GM23338 (cell line): Measurements from ENCODE around the gene SULT1B1. TPM values are rescaled to one million over a fixed set of nuclear protein-coding genes. Genes with fewer than 3 reads are reported as not detected.
A peak's percentile ranks its signal among the peaks of the same experiment; 100 is the strongest.

Experiments
- ATAC-seq: fragments of 200-7000 bp; cut with Tn5 transposase; 3 replicates; pipeline ENCODE4 v1.9.1; 2020
- DNase-seq: peaks from one replicate; pipeline ENCODE4 v3.0.0-alpha.2; 2015; ENCODE audit warnings: low spot score
- H2AFZ ChIP-seq: fragments of 200-600 bp; sonication (generic); 2 replicates; pipeline ENCODE4 v1.8.0; 2016; ENCODE audit warnings: antibody characterized with exemption, mild to moderate bottlenecking, moderate library complexity
- H3F3A ChIP-seq: fragments of 200-600 bp; sonication (generic); replicated peaks from 2 replicates; pipeline ENCODE4 v1.8.0; 2017; ENCODE audit warnings: antibody characterized with exemption, mixed run types, low read depth
- H3K27ac ChIP-seq: fragments of 200-600 bp; sonication (generic); 2 replicates; pipeline ENCODE4 v1.6.1; 2016; ENCODE audit warnings: low read depth
- H3K27me3 ChIP-seq: fragments of 200-600 bp; sonication (generic); 2 replicates; pipeline ENCODE4 v1.8.0; 2016; ENCODE audit warnings: mild to moderate bottlenecking, mixed run types, moderate library complexity; ENCODE audit not compliant: insufficient read depth
- H3K36me3 ChIP-seq: fragments of 200-600 bp; sonication (generic); 2 replicates; pipeline ENCODE4 v1.8.0; 2016; ENCODE audit warnings: mild to moderate bottlenecking; ENCODE audit not compliant: insufficient read depth
- H3K4me1 ChIP-seq: fragments of 200-600 bp; sonication (generic); 2 replicates; pipeline ENCODE4 v1.8.0; 2016; ENCODE audit warnings: mild to moderate bottlenecking, moderate library complexity; ENCODE audit not compliant: insufficient read depth
- H3K4me2 ChIP-seq: fragments of 200-600 bp; sonication (generic); 2 replicates; pipeline ENCODE4 v1.7.1; 2017; ENCODE audit warnings: mixed run types
- H3K4me3 ChIP-seq: fragments of 200-600 bp; sonication (generic); 2 replicates; pipeline ENCODE4 v1.6.1; 2016; ENCODE audit warnings: mixed run types
- H3K79me2 ChIP-seq: fragments of 200-600 bp; sonication (generic); replicated peaks from 2 replicates; pipeline ENCODE4 v1.8.0; 2017; ENCODE audit warnings: mild to moderate bottlenecking; ENCODE audit not compliant: insufficient read depth
- H3K9me2 ChIP-seq: fragments of 200-600 bp; sonication (generic); 2 replicates; pipeline ENCODE4 v1.8.0; 2017; ENCODE audit not compliant: insufficient read depth
- H4K20me1 ChIP-seq: fragments of 200-600 bp; sonication (generic); replicated peaks from 2 replicates; pipeline ENCODE4 v1.8.0; 2017; ENCODE audit warnings: mild to moderate bottlenecking; ENCODE audit not compliant: insufficient read depth
- H3K27ac Mint-ChIP-seq: 2 replicates; pipeline ENCODE4 v1.8.0; 2020; ENCODE audit warnings: inconsistent platforms, mild to moderate bottlenecking, moderate library complexity, mixed read lengths
- H3K27me3 Mint-ChIP-seq: 3 replicates; pipeline ENCODE4 v1.8.0; 2022; ENCODE audit warnings: low read depth, mild to moderate bottlenecking, moderate library complexity, mixed read lengths, inconsistent platforms; ENCODE audit not compliant: insufficient read depth, poor library complexity
- H3K36me3 Mint-ChIP-seq: 3 replicates; pipeline ENCODE4 v1.8.0; 2021; ENCODE audit warnings: low read depth, mild to moderate bottlenecking, inconsistent platforms, moderate library complexity, mixed read lengths
- H3K4me1 Mint-ChIP-seq: 3 replicates; pipeline ENCODE4 v1.8.0; 2020; ENCODE audit warnings: mild to moderate bottlenecking, inconsistent platforms, mixed read lengths
- H3K4me3 Mint-ChIP-seq: 3 replicates; pipeline ENCODE4 v1.8.0; 2021; ENCODE audit warnings: moderate library complexity, mild to moderate bottlenecking, inconsistent platforms, mixed read lengths
- H3K9me3 Mint-ChIP-seq: 3 replicates; pipeline ENCODE4 v1.8.0; 2020; ENCODE audit warnings: moderate library complexity, mild to moderate bottlenecking, inconsistent platforms, mixed read lengths
- CREB1 ChIP-seq: fragments of 250-450 bp; sonication (Bioruptor Pico); IDR thresholded peaks from 2 replicates; pipeline ENCODE4 v1.5.0; 2020; ENCODE audit warnings: low read depth, mild to moderate bottlenecking, moderate library complexity
- CTCF ChIP-seq, 2 experiments: fragments of 200-600 bp in 1 of 2; sonication (generic) in 1 of 2; conservative IDR thresholded peaks; 2 replicates each; pipeline versions ENCODE4 v1.5.1 to v1.6.1; 2016 to 2017; ENCODE audit warnings: antibody characterized with exemption in 2 of 2, low read depth in 2 of 2, mild to moderate bottlenecking in 2 of 2, moderate library complexity in 1 of 2
- EZH2 ChIP-seq: fragments of 200-600 bp; sonication (generic); IDR thresholded peaks from one replicate; pipeline ENCODE4 v1.8.0; 2017; ENCODE audit warnings: antibody characterized with exemption, mild to moderate bottlenecking, low read depth; ENCODE audit not compliant: unreplicated experiment
- EZH2phosphoT487 ChIP-seq: fragments of 200-600 bp; sonication (generic); IDR thresholded peaks from one replicate; pipeline ENCODE4 v1.8.1; 2018; ENCODE audit warnings: antibody characterized with exemption; ENCODE audit not compliant: unreplicated experiment
- JUNB ChIP-seq: IDR thresholded peaks from one replicate; pipeline ENCODE4 v1.6.1; 2016; ENCODE audit warnings: antibody characterized with exemption; ENCODE audit not compliant: unreplicated experiment
- NANOG ChIP-seq: IDR thresholded peaks from 2 replicates; pipeline ENCODE4 v1.6.1; 2016; ENCODE audit warnings: antibody characterized with exemption, borderline replicate concordance
- POLR2AphosphoS5 ChIP-seq: IDR thresholded peaks from 2 replicates; pipeline ENCODE4 v1.6.1; 2016; ENCODE audit warnings: antibody characterized with exemption, low read depth
- REST ChIP-seq: IDR thresholded peaks from one replicate; pipeline ENCODE4 v1.6.1; 2018; ENCODE audit warnings: antibody characterized with exemption; ENCODE audit not compliant: unreplicated experiment
- STAT1 ChIP-seq: IDR thresholded peaks from one replicate; pipeline ENCODE4 v1.6.1; 2016; ENCODE audit warnings: antibody characterized with exemption; ENCODE audit not compliant: unreplicated experiment
- ZNF114 ChIP-seq: fragments of 250-450 bp; sonication (Bioruptor Pico); IDR thresholded peaks from 2 replicates; pipeline ENCODE4 v1.5.0; 2020; ENCODE audit warnings: mild to moderate bottlenecking, moderate library complexity
- ZNF331 ChIP-seq: fragments of 250-450 bp; sonication (Bioruptor Pico); IDR thresholded peaks from 2 replicates; pipeline ENCODE4 v1.5.0; 2020; ENCODE audit warnings: low read depth, mild to moderate bottlenecking, moderate library complexity
- polyA plus RNA-seq: library from polyadenylated mRNA; unstranded; fragments of >200 nt; fragmentation: Nextera tagmentation; extraction: Ambion mirVana; gene quantifications from 2 replicates; pipeline ENCODE4 v1.2.1, GENCODE V29; 2016
- total RNA-seq: library from RNA; depleted of rRNA; stranded (reverse); fragments of >200 nt; shearing (Covaris generic); gene quantifications from 2 replicates; pipeline ENCODE4 v1.2.3, GENCODE V29; 2014
- TF ChIP-seq, protein P1 (sequence below): fragments of 250-450 bp; sonication (Bioruptor Pico); IDR thresholded peaks from 2 replicates; pipeline ENCODE4 v1.5.0; 2020; ENCODE audit warnings: mild to moderate bottlenecking, moderate library complexity
- TF ChIP-seq, protein P2 (sequence below): IDR thresholded peaks from 2 replicates; pipeline ENCODE4 v1.6.1; 2016; ENCODE audit warnings: antibody characterized with exemption

The SULT1B1 gene
- total and polyA plus RNA-seq, 2 experiments from 2014 or later, result not detected

- no peaks in the 10 kb centered on the region for H3K27me3 ChIP-seq
- H3K9me2 ChIP-seq, result no peaks in the 10 kb centered on the region
- no peak for ATAC-seq
- H3K27ac ChIP-seq, result no peak overlapping the region
- TF ChIP-seq JUNB (no peak), STAT1 (no peak), POLR2AphosphoS5 (no peak), CTCF (conservative IDR thresholded peaks at IDR 0.05; ENCODE audit: low read depth in 2 of 2) (no peak), EZH2 (no peak), EZH2phosphoT487 (no peak), ZNF114 (no peak), ZNF331 (CRISPR knock-in tag) (no peak), CREB1 (no peak), NANOG (no peak), REST (no peak)
- TF ChIP-seq, protein P1, sequence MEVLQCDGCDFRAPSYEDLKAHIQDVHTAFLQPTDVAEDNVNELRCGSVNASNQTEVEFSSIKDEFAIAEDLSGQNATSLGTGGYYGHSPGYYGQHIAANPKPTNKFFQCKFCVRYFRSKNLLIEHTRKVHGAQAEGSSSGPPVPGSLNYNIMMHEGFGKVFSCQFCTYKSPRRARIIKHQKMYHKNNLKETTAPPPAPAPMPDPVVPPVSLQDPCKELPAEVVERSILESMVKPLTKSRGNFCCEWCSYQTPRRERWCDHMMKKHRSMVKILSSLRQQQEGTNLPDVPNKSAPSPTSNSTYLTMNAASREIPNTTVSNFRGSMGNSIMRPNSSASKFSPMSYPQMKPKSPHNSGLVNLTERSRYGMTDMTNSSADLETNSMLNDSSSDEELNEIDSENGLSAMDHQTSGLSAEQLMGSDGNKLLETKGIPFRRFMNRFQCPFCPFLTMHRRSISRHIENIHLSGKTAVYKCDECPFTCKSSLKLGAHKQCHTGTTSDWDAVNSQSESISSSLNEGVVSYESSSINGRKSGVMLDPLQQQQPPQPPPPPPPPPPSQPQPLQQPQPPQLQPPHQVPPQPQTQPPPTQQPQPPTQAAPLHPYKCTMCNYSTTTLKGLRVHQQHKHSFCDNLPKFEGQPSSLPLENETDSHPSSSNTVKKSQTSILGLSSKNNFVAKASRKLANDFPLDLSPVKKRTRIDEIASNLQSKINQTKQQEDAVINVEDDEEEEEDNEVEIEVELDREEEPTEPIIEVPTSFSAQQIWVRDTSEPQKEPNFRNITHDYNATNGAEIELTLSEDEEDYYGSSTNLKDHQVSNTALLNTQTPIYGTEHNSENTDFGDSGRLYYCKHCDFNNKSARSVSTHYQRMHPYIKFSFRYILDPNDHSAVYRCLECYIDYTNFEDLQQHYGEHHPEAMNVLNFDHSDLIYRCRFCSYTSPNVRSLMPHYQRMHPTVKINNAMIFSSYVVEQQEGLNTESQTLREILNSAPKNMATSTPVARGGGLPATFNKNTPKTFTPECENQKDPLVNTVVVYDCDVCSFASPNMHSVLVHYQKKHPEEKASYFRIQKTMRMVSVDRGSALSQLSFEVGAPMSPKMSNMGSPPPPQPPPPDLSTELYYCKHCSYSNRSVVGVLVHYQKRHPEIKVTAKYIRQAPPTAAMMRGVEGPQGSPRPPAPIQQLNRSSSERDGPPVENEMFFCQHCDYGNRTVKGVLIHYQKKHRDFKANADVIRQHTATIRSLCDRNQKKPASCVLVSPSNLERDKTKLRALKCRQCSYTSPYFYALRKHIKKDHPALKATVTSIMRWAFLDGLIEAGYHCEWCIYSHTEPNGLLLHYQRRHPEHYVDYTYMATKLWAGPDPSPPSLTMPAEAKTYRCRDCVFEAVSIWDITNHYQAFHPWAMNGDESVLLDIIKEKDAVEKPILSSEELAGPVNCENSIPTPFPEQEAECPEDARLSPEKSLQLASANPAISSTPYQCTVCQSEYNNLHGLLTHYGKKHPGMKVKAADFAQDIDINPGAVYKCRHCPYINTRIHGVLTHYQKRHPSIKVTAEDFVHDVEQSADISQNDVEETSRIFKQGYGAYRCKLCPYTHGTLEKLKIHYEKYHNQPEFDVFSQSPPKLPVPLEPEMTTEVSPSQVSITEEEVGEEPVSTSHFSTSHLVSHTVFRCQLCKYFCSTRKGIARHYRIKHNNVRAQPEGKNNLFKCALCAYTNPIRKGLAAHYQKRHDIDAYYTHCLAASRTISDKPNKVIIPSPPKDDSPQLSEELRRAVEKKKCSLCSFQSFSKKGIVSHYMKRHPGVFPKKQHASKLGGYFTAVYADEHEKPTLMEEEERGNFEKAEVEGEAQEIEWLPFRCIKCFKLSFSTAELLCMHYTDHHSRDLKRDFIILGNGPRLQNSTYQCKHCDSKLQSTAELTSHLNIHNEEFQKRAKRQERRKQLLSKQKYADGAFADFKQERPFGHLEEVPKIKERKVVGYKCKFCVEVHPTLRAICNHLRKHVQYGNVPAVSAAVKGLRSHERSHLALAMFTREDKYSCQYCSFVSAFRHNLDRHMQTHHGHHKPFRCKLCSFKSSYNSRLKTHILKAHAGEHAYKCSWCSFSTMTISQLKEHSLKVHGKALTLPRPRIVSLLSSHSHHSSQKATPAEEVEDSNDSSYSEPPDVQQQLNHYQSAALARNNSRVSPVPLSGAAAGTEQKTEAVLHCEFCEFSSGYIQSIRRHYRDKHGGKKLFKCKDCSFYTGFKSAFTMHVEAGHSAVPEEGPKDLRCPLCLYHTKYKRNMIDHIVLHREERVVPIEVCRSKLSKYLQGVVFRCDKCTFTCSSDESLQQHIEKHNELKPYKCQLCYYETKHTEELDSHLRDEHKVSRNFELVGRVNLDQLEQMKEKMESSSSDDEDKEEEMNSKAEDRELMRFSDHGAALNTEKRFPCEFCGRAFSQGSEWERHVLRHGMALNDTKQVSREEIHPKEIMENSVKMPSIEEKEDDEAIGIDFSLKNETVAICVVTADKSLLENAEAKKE, result no peak
- TF ChIP-seq, protein P2, sequence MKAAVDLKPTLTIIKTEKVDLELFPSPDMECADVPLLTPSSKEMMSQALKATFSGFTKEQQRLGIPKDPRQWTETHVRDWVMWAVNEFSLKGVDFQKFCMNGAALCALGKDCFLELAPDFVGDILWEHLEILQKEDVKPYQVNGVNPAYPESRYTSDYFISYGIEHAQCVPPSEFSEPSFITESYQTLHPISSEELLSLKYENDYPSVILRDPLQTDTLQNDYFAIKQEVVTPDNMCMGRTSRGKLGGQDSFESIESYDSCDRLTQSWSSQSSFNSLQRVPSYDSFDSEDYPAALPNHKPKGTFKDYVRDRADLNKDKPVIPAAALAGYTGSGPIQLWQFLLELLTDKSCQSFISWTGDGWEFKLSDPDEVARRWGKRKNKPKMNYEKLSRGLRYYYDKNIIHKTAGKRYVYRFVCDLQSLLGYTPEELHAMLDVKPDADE, result no peak
- no peak overlapping the region for H3K4me3 Mint-ChIP-seq
- H3K27ac Mint-ChIP-seq, result no peak overlapping the region
- no peaks in the 10 kb centered on the region for H3K4me1 Mint-ChIP-seq
- 0 out of 2 replicates have a peak overlapping the region, but pooled peaks have one; percentile 18 for H2AFZ ChIP-seq
- H3K79me2 ChIP-seq, result no peaks in the 10 kb centered on the region
- H3F3A ChIP-seq, result no peaks in the 10 kb centered on the region
- H3K36me3 ChIP-seq, result no peaks in the 10 kb centered on the region
- no peak for DNase-seq
- no peaks in the 10 kb centered on the region for H3K4me1 ChIP-seq
- no peak overlapping the region for H3K4me3 ChIP-seq
- 0 out of 3 replicates have a peak, but pooled peaks cover 3% of the 10 kb centered on the region for H3K36me3 Mint-ChIP-seq
- no peak overlapping the region for H3K4me2 ChIP-seq
- peaks cover 6% of the 10 kb centered on the region for H3K9me3 Mint-ChIP-seq
- H4K20me1 ChIP-seq, result no peaks in the 10 kb centered on the region
- no peaks in the 10 kb centered on the region for H3K27me3 Mint-ChIP-seq
These were observed 1.2 kb downstream of the SULT1B1 start for GRCh38 chr4:69759189-69759604.
